ENCODE data around the gene NUBP1.
"Not testable (repeated sequence)": the region's sequence is repeated elsewhere in the genome, so short reads cannot be mapped to it uniquely, and the experiment has no call there.

Gene NUBP1

GRCh38 chr16:10743610-10744369 lies at the start of gene NUBP1:
Gene NUBP1, plus strand, starts transcription at chr16:10743842. Its CDS starts 22 bp downstream, at chr16:10743864.
- peak; percentile 100 for DNase-seq

- DNase-seq: no peak
Observed at GRCh38 chr16:10693889-10694288, 49.8 kb upstream of the NUBP1 start.

- no peak for DNase-seq
Observed at GRCh38 chr16:10694306-10694705, 49.3 kb upstream of the NUBP1 start.

- no peak for DNase-seq
Observed at GRCh38 chr16:10694830-10695229, 48.8 kb upstream of the NUBP1 start, which contains the start of gene TEKT5. Gene TEKT5, minus strand, starts transcription at chr16:10694930. Its CDS starts 57 bp downstream, at chr16:10694873.

GRCh38 chr16:10699756-10700155 lies 43.9 kb upstream of the NUBP1 start:
- no peak for DNase-seq

- no peak for DNase-seq
Observed at GRCh38 chr16:10708969-10709368, 34.7 kb upstream of the NUBP1 start.

- no peak for DNase-seq
Observed at GRCh38 chr16:10728003-10728887, 15.4 kb upstream of the NUBP1 start.

GRCh38 chr16:10729104-10730048 lies 14.3 kb upstream of the NUBP1 start:
- no peak for DNase-seq

- no peak for DNase-seq
Observed at GRCh38 chr16:10731790-10732189, 11.9 kb upstream of the NUBP1 start.

- DNase-seq: peak; percentile 52
Observed at GRCh38 chr16:10737068-10737625, 6.5 kb upstream of the NUBP1 start.

- DNase-seq: no peak
Observed at GRCh38 chr16:10738231-10739077, 5.2 kb upstream of the NUBP1 start.

- no peak for DNase-seq
Observed at GRCh38 chr16:10740000-10740844, 3.4 kb upstream of the NUBP1 start.

GRCh38 chr16:10740845-10741208 lies 2.8 kb upstream of the NUBP1 start:
- DNase-seq: no peak

- not testable (repeated sequence) for DNase-seq
Observed at GRCh38 chr16:10741249-10741648, 2.4 kb upstream of the NUBP1 start.

- no peak for DNase-seq
Observed at GRCh38 chr16:10741844-10742243, 1.8 kb upstream of the NUBP1 start.

GRCh38 chr16:10743227-10743609 lies 424 bp upstream of the NUBP1 start:
- DNase-seq: no peak

GRCh38 chr16:10744370-10745030 lies 858 bp downstream of the NUBP1 start:
- DNase-seq: no peak

GRCh38 chr16:10745841-10746240 lies 2.2 kb downstream of the NUBP1 start:
- DNase-seq: no peak

GRCh38 chr16:10750793-10751192 lies 7.2 kb downstream of the NUBP1 start:
- no peak for DNase-seq

GRCh38 chr16:10751291-10751697 lies 7.7 kb downstream of the NUBP1 start:
- DNase-seq: no peak
